Measurements from ENCODE around the gene APP.

The APP gene

GRCh38 chr21:25964015-25964414 lies 206.6 kb downstream of the APP start:
- TF ChIP-seq, protein P1, sequence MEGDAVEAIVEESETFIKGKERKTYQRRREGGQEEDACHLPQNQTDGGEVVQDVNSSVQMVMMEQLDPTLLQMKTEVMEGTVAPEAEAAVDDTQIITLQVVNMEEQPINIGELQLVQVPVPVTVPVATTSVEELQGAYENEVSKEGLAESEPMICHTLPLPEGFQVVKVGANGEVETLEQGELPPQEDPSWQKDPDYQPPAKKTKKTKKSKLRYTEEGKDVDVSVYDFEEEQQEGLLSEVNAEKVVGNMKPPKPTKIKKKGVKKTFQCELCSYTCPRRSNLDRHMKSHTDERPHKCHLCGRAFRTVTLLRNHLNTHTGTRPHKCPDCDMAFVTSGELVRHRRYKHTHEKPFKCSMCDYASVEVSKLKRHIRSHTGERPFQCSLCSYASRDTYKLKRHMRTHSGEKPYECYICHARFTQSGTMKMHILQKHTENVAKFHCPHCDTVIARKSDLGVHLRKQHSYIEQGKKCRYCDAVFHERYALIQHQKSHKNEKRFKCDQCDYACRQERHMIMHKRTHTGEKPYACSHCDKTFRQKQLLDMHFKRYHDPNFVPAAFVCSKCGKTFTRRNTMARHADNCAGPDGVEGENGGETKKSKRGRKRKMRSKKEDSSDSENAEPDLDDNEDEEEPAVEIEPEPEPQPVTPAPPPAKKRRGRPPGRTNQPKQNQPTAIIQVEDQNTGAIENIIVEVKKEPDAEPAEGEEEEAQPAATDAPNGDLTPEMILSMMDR (IDR thresholded peaks at IDR 0.05; ENCODE audit: low read depth, low read length): no peak
- no peak overlapping the region for H3K4me3 ChIP-seq (replicated peaks in 1 of 2; ENCODE audit: low read depth in 2 of 2, low read length in 2 of 2)
- DNase-seq (ENCODE audit: low read depth in 2 of 2): peak in 1 of 2 donors; percentile 63

DNA sequence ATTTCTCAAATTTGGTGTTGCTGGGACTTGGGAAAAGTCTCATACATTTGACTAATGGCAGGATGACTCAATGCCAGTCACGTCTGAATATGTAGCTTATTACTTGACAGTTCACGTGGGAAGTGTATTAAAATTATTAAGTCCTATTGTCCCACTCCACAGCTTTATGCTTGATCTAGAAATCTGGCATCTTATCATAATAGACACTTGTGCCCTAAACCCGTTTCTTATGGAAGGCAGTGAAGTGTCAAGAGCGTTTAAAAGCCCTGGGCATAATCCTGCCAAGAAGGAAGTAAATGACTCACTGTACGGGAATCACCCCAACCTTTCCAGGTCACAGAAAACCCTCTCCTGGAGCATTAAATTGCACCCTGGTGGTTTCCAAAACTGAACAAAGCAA lies 207.4 kb downstream of the APP start:
- DNase-seq (ENCODE audit: low read depth in 2 of 2): peak; percentile 58 to 74
- TF ChIP-seq, protein P1 (IDR thresholded peaks at IDR 0.05; ENCODE audit: low read depth, low read length): no peak
- H3K4me3 ChIP-seq (replicated peaks in 1 of 2; ENCODE audit: low read depth in 2 of 2, low read length in 2 of 2): no peak overlapping the region

- no peak overlapping the region for H3K4me3 ChIP-seq (replicated peaks in 1 of 2; ENCODE audit: low read depth in 2 of 2, low read length in 2 of 2)
- no peak for DNase-seq (ENCODE audit: low read depth in 2 of 2)
- TF ChIP-seq, protein P1 (IDR thresholded peaks at IDR 0.05; ENCODE audit: low read depth, low read length): no peak
Observed at GRCh38 chr21:25961042-25961441, 209.5 kb downstream of the APP start.

- no peak overlapping the region for H3K4me3 ChIP-seq (replicated peaks in 1 of 2; ENCODE audit: low read depth in 2 of 2, low read length in 2 of 2)
- TF ChIP-seq, protein P1 (IDR thresholded peaks at IDR 0.05; ENCODE audit: low read depth, low read length): no peak
- no peak for DNase-seq (ENCODE audit: low read depth in 2 of 2)
Observed at GRCh38 chr21:25960402-25960801, 210.2 kb downstream of the APP start.

GRCh38 chr21:25959799-25960198 lies 210.8 kb downstream of the APP start:
- TF ChIP-seq, protein P1 (IDR thresholded peaks at IDR 0.05; ENCODE audit: low read depth, low read length): no peak
- H3K4me3 ChIP-seq (replicated peaks in 1 of 2; ENCODE audit: low read depth in 2 of 2, low read length in 2 of 2): no peak overlapping the region
- no peak for DNase-seq (ENCODE audit: low read depth in 2 of 2)

DNA sequence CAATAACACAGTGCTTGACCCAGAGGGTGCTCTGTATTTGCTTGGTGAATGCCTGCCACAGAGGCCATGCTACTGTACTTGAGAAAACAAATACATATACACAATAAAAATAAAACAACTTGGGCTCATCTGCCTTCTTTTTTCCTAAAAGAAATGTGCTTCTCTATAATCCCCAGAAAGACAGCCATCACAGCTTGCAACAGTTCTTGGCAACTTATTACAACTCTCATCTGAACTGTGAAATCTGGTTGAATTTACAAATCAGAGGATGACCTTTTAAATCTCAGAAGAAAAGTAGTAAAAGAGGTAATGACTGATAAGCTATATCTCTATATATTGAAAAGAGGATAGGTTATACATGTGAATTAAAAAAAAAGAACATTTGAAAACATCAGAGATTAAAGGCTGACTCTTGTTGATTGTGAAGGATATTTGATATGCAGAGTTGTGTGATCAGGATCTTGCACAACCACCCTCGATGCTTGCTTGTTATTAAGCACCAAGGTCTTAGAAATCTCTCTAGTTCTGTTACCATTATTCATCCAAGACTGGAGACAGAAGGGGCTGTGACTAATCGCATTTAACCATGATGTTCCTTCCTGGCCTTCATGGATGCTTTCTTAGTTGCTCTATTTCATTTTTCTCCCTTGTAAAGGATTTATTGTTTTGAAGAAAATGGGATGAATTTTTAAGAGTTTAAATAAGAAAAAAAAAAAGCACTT lies 213.4 kb downstream of the APP start:
- peak; percentile 78 to 89 for DNase-seq (ENCODE audit: low read depth in 2 of 2)
- no peak overlapping the region for H3K4me3 ChIP-seq (replicated peaks in 1 of 2; ENCODE audit: low read depth in 2 of 2, low read length in 2 of 2)
- TF ChIP-seq, protein P1 (IDR thresholded peaks at IDR 0.05; ENCODE audit: low read depth, low read length): no peak

DNA sequence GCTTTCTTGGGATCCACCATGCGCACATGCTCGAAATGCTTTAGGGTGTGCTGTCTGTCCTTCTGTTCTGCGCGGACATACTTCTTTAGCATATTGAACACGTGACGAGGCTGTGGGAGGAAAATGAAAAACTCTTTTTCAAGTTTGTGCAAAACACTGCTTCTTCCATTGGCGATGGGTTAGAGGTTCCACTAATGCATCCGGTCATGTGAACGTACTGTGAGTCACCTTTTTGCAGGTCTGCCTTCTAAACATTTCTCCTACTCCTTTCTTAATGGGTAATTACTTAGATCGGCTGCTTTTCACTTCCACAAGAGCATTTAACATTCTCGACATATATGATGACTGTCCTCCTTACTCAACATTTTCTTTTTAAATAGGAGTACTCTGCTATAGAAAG lies 214.9 kb downstream of the APP start:
- H3K4me3 ChIP-seq (replicated peaks in 1 of 2; ENCODE audit: low read depth in 2 of 2, low read length in 2 of 2): no peak overlapping the region
- TF ChIP-seq, protein P1 (IDR thresholded peaks at IDR 0.05; ENCODE audit: low read depth, low read length): no peak
- no peak for DNase-seq (ENCODE audit: low read depth in 2 of 2)

All from cardiac fibroblast (primary cell).